ENCODE data around the gene CARM1. TPM values are rescaled to one million over a fixed set of nuclear protein-coding genes. Genes with fewer than 3 reads are reported as not detected.
"Not testable (repeated sequence)": the region's sequence is repeated elsewhere in the genome, so short reads cannot be mapped to it uniquely, and the experiment has no call there.

Gene CARM1
- total RNA-seq, 4 donors from 2014 or later: 11.8 to 20.5 (median 16.5) TPM

GRCh38 chr19:10945264-10945663 is 73.9 kb downstream of the CARM1 start:
- ATAC-seq (ENCODE audit: low FRiP score) (no peak), DNase-seq (ENCODE audit: low spot score) (no peak)
- no peak for TF ChIP-seq CTCF (IDR thresholded peaks at IDR 0.05)

GRCh38 chr19:10946958-10947657 is 75.8 kb downstream of the CARM1 start:
- DNase-seq (ENCODE audit: low spot score) (no peak), ATAC-seq (ENCODE audit: low FRiP score) (peak; percentile 81)
- TF ChIP-seq CTCF (IDR thresholded peaks at IDR 0.05): no peak

- TF ChIP-seq CTCF (IDR thresholded peaks at IDR 0.05): no peak
- ATAC-seq (ENCODE audit: low FRiP score) (no peak), DNase-seq (ENCODE audit: low spot score) (no peak)
Observed at GRCh38 chr19:10952809-10953208, 81.5 kb downstream of the CARM1 start.

- ATAC-seq (ENCODE audit: low FRiP score); DNase-seq (ENCODE audit: low spot score): not testable (repeated sequence)
Observed at GRCh38 chr19:10959277-10959968, 88.1 kb downstream of the CARM1 start.

- TF ChIP-seq CTCF (IDR thresholded peaks at IDR 0.05): no peak
- ATAC-seq (ENCODE audit: low FRiP score) (peak; percentile 97), DNase-seq (ENCODE audit: low spot score) (peak; percentile 74)
Observed at GRCh38 chr19:10960314-10961072, 89.1 kb downstream of the CARM1 start, which contains the start of gene SMARCA4. TSS of gene SMARCA4 (plus strand) at chr19:10961030. CDS start at chr19:10984152, 23,122 bp downstream.

- ATAC-seq (ENCODE audit: low FRiP score) (peak; percentile 67), DNase-seq (ENCODE audit: low spot score) (no peak)
- no peak for TF ChIP-seq CTCF (IDR thresholded peaks at IDR 0.05)
Observed at GRCh38 chr19:10961073-10961860, 89.9 kb downstream of the CARM1 start.

GRCh38 chr19:10962863-10963262 is 91.5 kb downstream of the CARM1 start:
- no peak for ATAC-seq (ENCODE audit: low FRiP score)
- TF ChIP-seq CTCF (IDR thresholded peaks at IDR 0.05): no peak

More at GRCh38 chr19:10962863-10963262, 91.5 kb downstream of the CARM1 start:
- no peak for DNase-seq (ENCODE audit: low spot score)

All from omental fat pad (tissue), 4 donors.